GM19025 (cell line): ENCODE measurements around the gene PROCA1.
A peak's percentile ranks its signal among the peaks of the same experiment; 100 is the strongest.

Experiments used
- ATAC-seq: cut with Tn5 transposase; IDR thresholded peaks from one replicate; pipeline ENCODE4 v1.9.1; 2021; ENCODE audit warnings: mild to moderate bottlenecking, low read depth, moderate library complexity; ENCODE audit not compliant: unreplicated experiment

PROCA1 gene

DNA sequence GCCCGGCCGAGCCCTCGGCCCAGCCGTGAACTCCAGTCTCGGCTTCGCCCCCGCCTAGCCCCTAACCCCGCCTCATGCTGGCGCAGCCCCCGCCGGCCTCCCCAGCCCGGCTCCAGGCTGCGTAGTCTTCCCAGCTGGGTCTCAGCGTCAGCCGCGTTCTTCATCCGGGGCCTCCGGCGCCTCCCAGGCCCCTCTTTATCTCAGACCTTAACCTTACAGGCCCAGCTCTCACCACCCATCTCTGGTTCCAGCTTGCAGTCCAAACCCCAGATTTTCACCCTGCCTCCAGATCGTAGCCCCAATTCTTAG is at the start of gene PROCA1:
Gene PROCA1 (minus strand): TSS at position 166 of the 309 bp plus-strand sequence. CDS start 228 bp downstream, outside the sequence.
- ATAC-seq: no peak

- no peak for ATAC-seq
These were observed 49.2 kb upstream of the PROCA1 start for GRCh38 chr17:28760601-28761562.

DNA sequence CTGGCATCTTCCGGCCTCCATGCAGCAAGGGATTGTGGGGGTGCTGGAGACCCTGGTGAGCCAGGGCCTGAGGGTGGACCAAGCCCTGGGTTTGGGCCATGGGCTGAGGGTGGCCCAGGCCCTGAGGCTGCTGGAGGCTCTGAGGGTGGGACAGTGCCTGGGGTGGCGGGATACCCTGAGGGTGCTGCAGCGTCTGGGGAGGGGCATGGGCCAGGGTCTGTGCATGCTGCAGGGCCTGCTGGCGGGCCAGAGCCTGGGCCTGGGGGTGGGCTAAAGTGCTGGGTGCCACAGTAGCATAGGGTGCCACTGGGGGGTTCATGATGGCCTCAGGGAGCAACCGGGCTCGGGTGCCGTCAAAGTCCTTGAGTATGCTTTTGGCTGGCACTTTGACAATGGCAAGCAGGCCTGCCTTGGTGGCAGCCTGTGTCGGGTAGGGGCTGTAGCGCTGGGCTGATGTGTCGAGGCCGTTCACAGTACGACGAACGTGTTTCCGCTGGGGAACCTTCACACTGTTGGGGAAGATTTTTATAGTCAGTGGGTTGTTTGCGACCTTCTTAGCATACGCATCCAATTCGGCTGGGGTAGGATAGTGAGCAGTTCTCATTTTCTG is 47.7 kb upstream of the PROCA1 start:
- no peak for ATAC-seq

DNA sequence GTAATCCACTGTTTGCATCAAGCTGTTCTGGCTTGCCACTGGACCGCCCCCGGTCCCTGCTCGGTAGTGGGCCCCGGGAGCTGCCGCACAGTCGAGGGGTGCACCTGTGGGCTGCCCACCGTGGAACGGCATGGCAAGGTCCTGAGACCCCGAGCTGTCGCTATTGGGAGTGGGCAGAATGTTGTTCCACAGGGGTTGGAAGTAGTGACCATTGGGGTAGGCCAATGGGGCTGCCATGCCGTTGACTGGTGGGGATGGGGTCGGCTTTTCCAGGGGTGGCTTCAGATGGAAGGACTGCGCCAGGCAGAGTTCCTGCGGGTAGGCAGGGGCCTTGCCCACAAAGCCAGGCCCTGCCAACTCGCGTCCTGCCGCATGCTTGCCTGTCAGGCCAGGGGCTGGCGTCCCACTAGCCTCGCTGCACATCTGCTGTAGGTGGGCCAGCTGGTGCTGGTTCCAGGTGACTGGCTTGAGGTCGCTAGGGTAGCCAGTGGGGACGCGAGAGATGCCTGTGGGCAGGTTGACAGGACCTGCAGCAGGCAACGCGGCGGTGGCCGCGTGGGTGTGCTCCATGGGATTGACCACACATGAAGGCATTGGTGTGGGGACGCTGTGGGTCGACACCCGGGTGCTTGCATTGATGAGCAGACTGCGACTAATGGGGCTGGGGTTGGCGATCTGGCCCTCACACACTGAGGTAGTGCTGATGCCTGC is 46.9 kb upstream of the PROCA1 start:
- ATAC-seq: no peak

DNA sequence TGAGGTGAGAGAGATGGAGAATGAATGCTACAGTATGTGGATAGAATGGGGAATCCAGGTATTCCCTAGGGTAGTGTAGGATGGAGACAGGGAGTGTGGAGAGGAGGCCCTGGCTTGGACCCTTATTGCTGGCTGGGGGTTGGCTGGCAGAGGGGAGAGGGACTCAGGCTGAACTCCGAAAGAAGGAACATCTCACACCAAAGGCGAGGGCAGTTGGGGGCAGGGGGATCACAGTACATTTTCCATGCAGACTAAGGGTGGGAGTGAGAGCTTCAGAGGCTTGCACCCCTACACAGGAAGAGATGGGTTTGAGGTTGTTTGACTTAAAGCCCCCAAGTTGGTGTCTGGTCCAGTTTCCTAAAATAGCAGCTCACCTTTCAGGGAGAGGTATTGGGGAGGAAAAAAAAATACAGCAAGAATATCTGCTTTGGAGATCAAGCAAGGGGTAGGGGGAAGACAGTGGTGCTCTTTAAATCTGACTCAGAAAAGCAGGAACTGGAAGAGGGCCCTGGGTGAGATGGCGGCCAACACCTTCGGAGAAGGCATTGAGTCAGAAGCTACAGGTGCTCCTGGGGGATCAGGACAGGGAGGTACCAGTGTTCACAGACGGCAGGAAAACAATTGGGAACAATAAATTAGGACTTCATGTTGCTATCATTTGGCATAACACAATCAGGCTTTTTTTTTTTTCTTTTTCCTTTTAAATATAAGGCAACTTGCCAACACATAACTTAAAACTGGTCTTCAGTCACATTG is 44.5 kb upstream of the PROCA1 start:
- ATAC-seq: no peak

DNA sequence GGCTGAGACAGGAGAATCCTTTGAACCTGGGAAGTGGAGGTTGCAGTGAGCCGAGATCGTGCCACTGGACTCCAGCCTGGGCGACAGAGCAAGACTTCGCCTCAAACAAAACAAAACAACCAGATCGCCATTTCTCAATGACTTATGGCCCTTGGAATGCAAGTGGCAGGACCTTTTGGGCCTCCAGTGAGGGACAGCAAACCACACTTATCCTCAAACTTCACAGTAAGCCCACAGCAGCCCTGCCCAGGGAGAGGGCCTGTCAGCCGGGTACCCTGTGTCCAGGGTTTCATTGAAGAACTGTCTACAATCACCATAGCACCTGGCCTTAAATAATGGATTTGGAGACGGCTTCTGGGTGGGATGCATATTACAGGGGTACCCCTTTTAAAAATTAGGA is 43.8 kb upstream of the PROCA1 start:
- ATAC-seq: no peak

DNA sequence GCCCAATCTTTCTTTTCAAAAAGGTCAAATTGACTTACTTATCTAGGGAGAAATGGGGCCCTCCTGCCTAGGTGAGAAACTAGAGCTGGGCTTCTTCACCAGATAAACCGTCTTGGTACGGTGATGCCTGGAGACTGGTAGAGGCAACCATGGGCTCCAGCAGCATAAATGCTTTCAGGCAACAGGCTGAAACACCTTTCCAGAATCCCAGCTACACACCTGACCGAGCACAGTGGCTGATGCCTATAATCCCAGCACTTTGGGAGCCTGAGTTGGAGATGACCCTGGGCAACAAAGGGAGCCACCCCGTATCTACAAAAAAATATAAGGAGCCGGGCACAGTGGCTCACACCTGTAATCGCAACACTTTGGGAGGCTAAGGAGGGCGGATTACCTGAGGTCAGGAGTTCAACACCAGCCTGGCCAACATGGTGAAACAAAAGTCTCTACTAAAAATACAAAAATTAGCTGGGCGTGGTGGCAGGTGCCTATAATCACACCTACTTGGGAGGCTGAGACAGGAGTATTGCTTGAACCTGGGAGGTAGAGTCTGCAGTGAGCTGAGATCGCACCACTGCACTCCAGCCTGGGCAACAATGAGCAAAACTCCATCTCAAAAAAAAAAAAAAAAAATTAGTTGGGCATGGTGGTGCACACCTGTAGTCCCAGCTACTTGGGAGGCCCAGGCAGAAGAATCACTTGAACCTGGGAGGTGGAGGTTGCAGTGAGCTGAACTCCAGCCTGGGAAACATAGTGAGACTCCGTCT is 40.1 kb upstream of the PROCA1 start:
- ATAC-seq: no peak

DNA sequence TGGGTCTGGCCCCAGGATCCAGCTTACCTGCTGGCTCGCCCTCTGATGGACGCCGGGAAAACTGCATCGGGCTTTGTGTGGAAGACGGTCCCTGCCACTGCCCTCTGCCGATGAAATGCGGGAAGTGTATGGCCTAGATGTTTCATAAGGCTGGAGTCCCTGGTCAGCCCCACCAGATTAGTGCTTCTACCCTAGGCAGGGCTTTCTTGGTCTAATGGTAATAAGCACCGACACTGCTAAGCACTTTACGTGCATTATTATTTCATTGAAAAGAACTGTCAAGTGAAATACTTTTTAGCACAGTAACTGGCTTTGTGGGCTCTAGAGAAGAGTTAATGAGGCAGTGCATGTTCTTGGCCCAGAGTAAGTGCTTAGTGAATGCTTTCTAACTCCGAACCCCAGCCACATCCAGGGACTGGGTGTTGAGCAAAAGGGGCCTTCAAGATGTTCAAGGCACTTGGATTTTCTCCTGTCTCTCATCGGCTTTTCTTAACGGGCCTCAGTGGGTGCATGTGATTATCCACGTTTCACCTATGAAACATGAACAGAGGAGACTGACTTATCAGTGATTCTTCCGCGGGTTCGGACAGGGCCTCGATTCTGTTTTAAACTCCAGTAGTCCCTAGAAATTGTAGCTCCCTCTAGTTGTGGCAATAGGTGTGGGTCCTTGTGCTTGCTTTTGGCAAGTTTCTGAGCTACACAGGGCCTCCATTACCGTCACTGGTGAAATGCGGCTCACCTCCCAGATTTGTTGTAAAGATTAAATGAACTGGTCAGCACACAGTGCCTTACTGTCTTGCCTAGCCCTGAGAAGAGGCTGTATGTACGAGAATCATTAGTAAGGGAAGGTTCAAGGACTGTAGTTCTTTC is 38.7 kb upstream of the PROCA1 start:
- ATAC-seq: peak; percentile 56

- no peak for ATAC-seq
These were observed 38.0 kb upstream of the PROCA1 start for GRCh38 chr17:28749516-28750177.

DNA sequence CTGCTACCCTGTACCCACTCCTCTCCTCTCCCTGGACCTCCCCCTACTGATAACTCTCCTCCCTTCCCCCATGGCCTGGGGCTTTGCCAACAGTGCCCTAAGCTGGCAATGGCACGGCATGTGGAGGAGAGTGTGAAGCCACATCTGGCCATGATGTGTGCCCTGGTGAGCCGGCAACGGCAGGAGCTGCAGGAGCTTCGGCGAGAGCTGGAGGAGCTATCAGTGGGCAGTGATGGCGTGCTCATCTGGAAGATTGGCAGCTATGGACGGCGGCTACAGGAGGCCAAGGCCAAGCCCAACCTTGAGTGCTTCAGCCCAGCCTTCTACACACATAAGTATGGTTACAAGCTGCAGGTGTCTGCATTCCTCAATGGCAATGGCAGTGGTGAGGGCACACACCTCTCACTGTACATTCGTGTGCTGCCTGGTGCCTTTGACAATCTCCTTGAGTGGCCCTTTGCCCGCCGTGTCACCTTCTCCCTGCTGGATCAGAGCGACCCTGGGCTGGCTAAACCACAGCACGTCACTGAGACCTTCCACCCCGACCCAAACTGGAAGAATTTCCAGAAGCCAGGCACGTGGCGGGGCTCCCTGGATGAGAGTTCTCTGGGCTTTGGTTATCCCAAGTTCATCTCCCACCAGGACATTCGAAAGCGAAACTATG is 37.3 kb upstream of the PROCA1 start:
- ATAC-seq: no peak

GRCh38 chr17:28747801-28748750 is 36.4 kb upstream of the PROCA1 start:
- ATAC-seq: no peak

DNA sequence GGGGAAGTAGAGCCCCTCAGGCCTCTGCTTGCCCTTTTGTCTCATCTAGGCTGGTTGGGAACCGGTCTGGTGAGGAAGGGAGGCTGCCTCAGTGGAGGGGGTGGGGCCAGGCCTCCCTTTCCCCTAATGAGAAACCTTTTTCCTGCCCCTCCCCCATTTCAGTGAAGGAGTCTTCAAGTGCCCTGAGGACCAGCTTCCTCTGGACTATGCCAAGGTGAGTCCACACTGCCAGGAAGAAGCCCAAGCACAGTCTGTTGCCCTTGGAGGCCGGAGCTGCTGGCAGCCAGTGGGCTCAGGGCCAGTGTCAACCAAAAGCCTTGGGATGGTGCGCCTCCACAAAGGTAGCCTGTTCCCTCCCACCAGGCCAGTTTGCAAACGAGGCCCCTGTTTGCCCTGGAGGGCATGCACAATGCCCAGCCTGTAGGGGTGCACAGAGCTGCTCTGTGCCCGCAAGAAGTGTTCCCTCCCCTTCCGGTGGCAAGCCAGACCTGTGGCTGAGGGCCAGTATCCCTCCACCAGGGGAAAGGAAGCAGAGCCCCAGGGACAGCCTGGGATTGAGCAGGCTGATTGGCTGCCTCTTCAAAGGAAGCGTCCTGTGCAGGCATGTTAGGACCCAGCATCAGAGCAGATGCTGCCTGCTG is 35.5 kb upstream of the PROCA1 start:
- ATAC-seq: no peak

DNA sequence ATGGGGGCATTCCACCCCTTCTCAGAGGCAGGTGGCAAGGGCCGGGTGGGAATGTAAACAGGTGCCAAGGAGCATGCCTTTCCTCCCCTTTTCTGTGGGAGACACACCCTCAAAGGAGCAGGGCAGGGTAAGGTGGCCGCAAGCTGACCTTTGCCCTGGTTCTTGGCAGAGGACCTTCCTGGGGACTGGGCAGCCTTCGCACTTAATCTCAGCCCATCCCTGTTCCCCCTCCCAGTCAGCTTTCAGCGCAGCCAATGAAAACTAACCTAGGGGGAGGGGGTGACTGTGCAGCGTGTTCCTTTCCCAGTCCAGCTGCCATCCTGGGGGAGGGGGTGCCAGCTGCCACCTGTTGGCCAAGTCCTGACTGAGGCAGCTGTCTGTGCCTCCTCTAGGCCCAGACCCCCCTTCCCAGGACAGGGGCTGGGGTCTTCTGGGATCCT is 34.9 kb upstream of the PROCA1 start:
- ATAC-seq: no peak

DNA sequence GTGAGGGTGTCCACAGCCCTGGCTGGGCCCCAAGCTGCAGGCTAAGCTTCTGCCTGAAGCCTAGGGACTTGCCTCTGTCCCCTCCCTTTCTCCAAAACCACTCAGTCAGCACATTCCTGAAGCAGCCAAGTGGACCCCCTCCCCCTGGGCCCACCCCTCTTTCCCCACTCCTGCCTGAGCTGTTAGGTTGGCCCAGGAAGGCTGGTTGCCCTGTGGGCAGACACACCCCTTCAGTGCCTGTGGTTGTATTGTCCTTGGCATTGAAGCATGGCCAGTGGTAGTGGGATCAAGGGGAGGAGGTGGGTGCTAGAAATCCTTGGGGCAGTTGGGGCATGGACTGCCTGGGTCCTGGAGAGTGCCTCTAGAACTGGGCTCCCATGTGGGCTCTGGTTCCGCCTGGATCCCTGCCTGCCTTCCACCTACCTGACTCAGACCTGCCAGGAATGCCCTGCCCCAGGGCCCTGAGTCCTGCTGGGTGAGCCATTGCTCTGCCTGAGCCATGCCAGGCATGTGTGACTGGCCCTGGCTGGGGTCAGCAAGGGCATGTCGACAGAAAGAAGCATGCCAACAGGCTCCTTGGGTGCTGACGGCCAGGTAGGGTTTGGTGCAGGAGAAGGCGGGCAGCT is 34.2 kb upstream of the PROCA1 start:
- ATAC-seq: no peak

- ATAC-seq: no peak
These were observed 33.5 kb upstream of the PROCA1 start for GRCh38 chr17:28744972-28745785.
